Type B pancreatic cell (in vitro differentiated cells): Measurements from ENCODE around the gene POLRMT. TPM values are rescaled to one million over a fixed set of nuclear protein-coding genes. Genes with fewer than 3 reads are reported as not detected.

Experiments used
- DNase-seq: peaks from one replicate; pipeline ENCODE4 v3.0.0; 2021; ENCODE audit warnings: mixed read lengths; ENCODE audit not compliant: unreplicated experiment; ENCODE audit errors: extremely low spot score
- H3K27ac Mint-ChIP-seq: 2 replicates; pipeline ENCODE4 v1.8.0; 2021; ENCODE audit warnings: mild to moderate bottlenecking, mixed read lengths
- H3K27me3 Mint-ChIP-seq: 2 replicates; pipeline ENCODE4 v1.8.0; 2021; ENCODE audit warnings: mixed read lengths
- H3K36me3 Mint-ChIP-seq: 2 replicates; pipeline ENCODE4 v1.8.0; 2021; ENCODE audit warnings: mixed read lengths
- H3K4me1 Mint-ChIP-seq: one replicate; pipeline ENCODE4 v1.8.0; 2021; ENCODE audit warnings: mixed read lengths; ENCODE audit not compliant: unreplicated experiment
- H3K4me3 Mint-ChIP-seq: 2 replicates; pipeline ENCODE4 v1.8.0; 2021; ENCODE audit warnings: mild to moderate bottlenecking, mixed read lengths
- H3K9me3 Mint-ChIP-seq: 2 replicates; pipeline ENCODE4 v1.8.0; 2021; ENCODE audit warnings: mixed read lengths
- CTCF ChIP-seq: fragments of 200-600 bp; sonication (generic); conservative IDR thresholded peaks from 2 replicates; pipeline ENCODE4 v1.5.0; 2021; ENCODE audit warnings: antibody characterized with exemption, mild to moderate bottlenecking
- long read RNA-seq: library from polyadenylated mRNA; unstranded; transcript quantifications from one replicate; pipeline ENCODE4 v2.0.0, GENCODE V29; 2020
- total RNA-seq: library from RNA; stranded (reverse); gene quantifications from 2 replicates; pipeline ENCODE4 v1.2.1, GENCODE V29; 2021; ENCODE audit warnings: low replicate concordance

Gene POLRMT
- 52.2 and 59.8 TPM in 2 replicates for total RNA-seq
- long read RNA-seq, partial matches to known transcripts, result 1 of 2 reads
- long read RNA-seq, other reads (novel, unspliced or antisense), result 1 of 2 reads

GRCh38 chr19:633068-633785 is at the start of gene POLRMT:
TSS of gene POLRMT (minus strand) at chr19:633537. CDS start at chr19:633512, 25 bp downstream.
- Mint-ChIP-seq H3K4me1 (no peaks in the 10 kb centered on the region), H3K27ac (peak within 1 kb of the TSS; percentile 91), H3K9me3 (no peaks in the 10 kb centered on the region), H3K4me3 (peak within 1 kb of the TSS; percentile 96), H3K27me3 (no peaks in the 10 kb centered on the region), H3K36me3 (peaks cover 4% of the 10 kb centered on the region)
- peak; percentile 35 for TF ChIP-seq CTCF
- DNase-seq, result peak; percentile 97

- DNase-seq, result no peak
- H3K27ac Mint-ChIP-seq, result no peak overlapping the region
- no peak for TF ChIP-seq CTCF
- no peaks in the 10 kb centered on the region for H3K27me3 Mint-ChIP-seq
- no peaks in the 10 kb centered on the region for H3K36me3 Mint-ChIP-seq
- no peaks in the 10 kb centered on the region for H3K4me1 Mint-ChIP-seq
- H3K4me3 Mint-ChIP-seq, result no peak overlapping the region
- H3K9me3 Mint-ChIP-seq, result no peaks in the 10 kb centered on the region
These were observed 49.5 kb upstream of the POLRMT start for GRCh38 chr19:682678-683320.

GRCh38 chr19:681029-682019 is 48.0 kb upstream of the POLRMT start:
- Mint-ChIP-seq H3K9me3 (no peaks in the 10 kb centered on the region), H3K4me3 (peak overlapping the region; percentile 94), H3K36me3 (no peaks in the 10 kb centered on the region), H3K4me1 (no peaks in the 10 kb centered on the region), H3K27me3 (no peaks in the 10 kb centered on the region), H3K27ac (peak overlapping the region; percentile 96)
- TF ChIP-seq CTCF, result no peak
- DNase-seq, result no peak

DNA sequence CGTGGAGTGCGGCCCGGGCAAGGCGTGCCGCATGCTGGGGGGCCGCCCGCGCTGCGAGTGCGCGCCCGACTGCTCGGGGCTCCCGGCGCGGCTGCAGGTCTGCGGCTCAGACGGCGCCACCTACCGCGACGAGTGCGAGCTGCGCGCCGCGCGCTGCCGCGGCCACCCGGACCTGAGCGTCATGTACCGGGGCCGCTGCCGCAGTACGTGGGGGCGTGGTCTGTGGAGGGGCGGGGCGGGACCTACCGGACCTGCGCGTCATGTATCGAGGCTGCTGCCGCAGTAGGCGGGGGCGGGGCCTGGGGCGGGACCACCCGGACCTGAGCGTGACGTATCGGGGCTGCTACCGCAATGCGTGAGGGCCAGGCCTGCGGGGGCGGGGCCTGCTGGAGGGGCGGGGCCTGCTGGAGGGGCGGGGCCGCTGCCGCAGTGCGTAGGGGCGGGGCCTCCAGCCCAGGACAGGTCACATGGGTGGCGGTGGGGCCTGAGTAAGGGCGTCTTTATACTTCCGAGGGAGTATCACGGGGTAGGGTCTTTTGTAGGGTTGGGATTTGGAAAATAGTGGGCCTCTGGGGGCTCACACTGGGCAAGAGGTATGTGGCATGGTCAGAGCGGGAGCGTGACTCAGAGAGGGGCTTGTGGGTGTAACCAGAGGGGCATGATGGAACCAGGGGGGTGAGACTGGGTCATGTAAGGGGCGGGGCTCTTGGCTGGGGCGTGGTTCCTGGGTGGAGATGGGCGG is 47.1 kb upstream of the POLRMT start:
- DNase-seq, result peak; percentile 100
- Mint-ChIP-seq H3K27me3 (peaks cover 1% of the 10 kb centered on the region), H3K4me1 (peaks cover 2% of the 10 kb centered on the region), H3K36me3 (no peaks in the 10 kb centered on the region), H3K27ac (peak overlapping the region; percentile 96), H3K4me3 (peak overlapping the region; percentile 94), H3K9me3 (no peaks in the 10 kb centered on the region)
- TF ChIP-seq CTCF, result peak; percentile 56
